ENCODE measurements around the gene PERCC1. TPM values are rescaled to one million over a fixed set of nuclear protein-coding genes. Genes with fewer than 3 reads are reported as not detected.
"Not testable (repeated sequence)": the region's sequence is repeated elsewhere in the genome, so short reads cannot be mapped to it uniquely, and the experiment has no call there.

PERCC1 gene
- total RNA-seq, 1 donor from 2014 or later, result not detected

DNA sequence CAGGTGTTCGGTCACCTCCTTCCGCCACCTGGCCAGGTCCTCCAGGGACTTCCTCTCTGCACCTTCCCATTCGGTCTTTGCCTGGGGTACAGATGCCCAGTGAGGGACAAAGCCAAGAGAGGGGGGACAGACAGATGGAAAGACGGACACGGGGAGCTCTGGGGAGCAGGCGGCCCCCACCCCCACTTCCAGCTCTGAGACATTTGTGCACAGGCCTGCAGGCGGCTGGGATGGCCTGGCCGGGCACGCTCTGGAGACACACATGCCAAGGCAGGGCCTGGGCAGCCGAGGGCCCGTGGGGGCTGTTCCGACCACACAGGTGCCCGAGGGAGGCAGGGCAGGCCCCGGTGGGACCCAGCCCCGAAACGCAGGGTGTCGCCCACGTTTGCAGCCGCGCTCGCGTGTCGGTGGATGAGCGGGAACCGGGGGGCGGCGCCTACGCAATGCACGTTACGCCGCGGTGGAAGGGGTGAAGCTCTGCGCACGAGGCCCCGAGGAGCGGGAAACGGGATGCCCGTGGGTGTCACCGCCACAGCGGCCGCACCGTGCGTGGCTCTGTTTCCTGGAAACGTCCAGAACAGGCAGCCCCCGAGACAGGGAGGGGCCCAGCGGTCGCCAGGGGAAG is 6.0 kb downstream of the PERCC1 start:
- H3K9ac ChIP-seq, result no peak overlapping the region
- no peaks in the 10 kb centered on the region for H3K4me1 ChIP-seq
- no peak overlapping the region for H3K27ac Mint-ChIP-seq

DNA sequence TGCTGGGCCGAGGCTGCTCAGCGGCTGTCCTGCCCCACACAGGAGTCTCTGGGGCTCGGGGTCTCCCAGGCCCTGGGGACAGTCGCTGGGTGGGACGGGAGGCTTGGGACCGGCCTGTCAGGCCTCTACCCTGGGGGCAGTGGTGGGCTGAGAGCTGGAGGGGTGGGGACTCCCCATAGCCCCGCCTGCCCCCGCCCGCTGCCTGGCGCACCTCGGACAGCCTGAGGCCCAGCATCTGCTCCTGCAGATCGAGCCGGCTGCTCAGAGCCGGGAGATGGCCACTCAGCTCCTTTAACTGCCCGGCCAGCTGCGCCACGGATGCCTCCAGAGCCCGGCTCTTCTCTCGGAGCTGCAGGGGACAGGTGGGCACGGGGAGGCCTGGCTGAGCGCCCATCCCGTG is 6.7 kb downstream of the PERCC1 start:
- Mint-ChIP-seq H3K27me3 (ENCODE audit: insufficient read depth, low read depth) (no peaks in the 10 kb centered on the region), H3K4me1 (no peaks in the 10 kb centered on the region), H3K9me3 (no peaks in the 10 kb centered on the region), H3K36me3 (no peaks in the 10 kb centered on the region), H3K4me3 (no peak overlapping the region), H3K27ac (no peak overlapping the region)
- no peak for DNase-seq (ENCODE audit: low spot score)
- no peaks in the 10 kb centered on the region for H3F3A ChIP-seq (ENCODE audit: low read depth)
- H2AFZ ChIP-seq (replicated peaks), result no peak overlapping the region
- H3K27ac ChIP-seq, result no peak overlapping the region
- no peaks in the 10 kb centered on the region for H4K20me1 ChIP-seq (ENCODE audit: low read depth)
- no peak overlapping the region for H3K9ac ChIP-seq
- no peaks in the 10 kb centered on the region for H3K9me3 ChIP-seq (ENCODE audit: low read depth)
- no peak overlapping the region for H3K4me2 ChIP-seq
- H3K4me3 ChIP-seq, result no peak overlapping the region
- TF ChIP-seq EZH2 (IDR thresholded peaks at IDR 0.05) (no peak), EZH2phosphoT487 (IDR thresholded peaks at IDR 0.05) (no peak)
- H3K27me3 ChIP-seq, result no peaks in the 10 kb centered on the region
- H3K79me2 ChIP-seq (ENCODE audit: low read depth), result no peaks in the 10 kb centered on the region
- no peaks in the 10 kb centered on the region for H3K4me1 ChIP-seq
- H3K36me3 ChIP-seq, result no peaks in the 10 kb centered on the region

More for the DNA sequence above, 6.0 kb downstream of the PERCC1 start:
- Histone ChIP-seq H3K4me3 (no peak overlapping the region), H4K20me1 (ENCODE audit: low read depth) (no peaks in the 10 kb centered on the region), H3K27ac (no peak overlapping the region), H3K4me2 (no peak overlapping the region), H3K9me3 (ENCODE audit: low read depth) (no peaks in the 10 kb centered on the region), H2AFZ (replicated peaks) (no peak overlapping the region), H3F3A (ENCODE audit: low read depth) (no peaks in the 10 kb centered on the region), H3K79me2 (ENCODE audit: low read depth) (no peaks in the 10 kb centered on the region), H3K36me3 (no peaks in the 10 kb centered on the region), H3K27me3 (no peaks in the 10 kb centered on the region)
- Mint-ChIP-seq H3K27me3 (ENCODE audit: insufficient read depth, low read depth) (no peaks in the 10 kb centered on the region), H3K4me1 (no peaks in the 10 kb centered on the region), H3K9me3 (no peaks in the 10 kb centered on the region), H3K4me3 (no peak overlapping the region), H3K36me3 (no peaks in the 10 kb centered on the region)
- DNase-seq (ENCODE audit: low spot score), result no peak
- no peak for TF ChIP-seq EZH2phosphoT487 (IDR thresholded peaks at IDR 0.05)
- no peak for TF ChIP-seq EZH2 (IDR thresholded peaks at IDR 0.05)

GRCh38 chr16:1438229-1439057 is 7.6 kb downstream of the PERCC1 start:
- H3K27ac Mint-ChIP-seq, result no peak overlapping the region
- H3F3A ChIP-seq (ENCODE audit: low read depth), result no peaks in the 10 kb centered on the region
- no peaks in the 10 kb centered on the region for H4K20me1 ChIP-seq (ENCODE audit: low read depth)
- DNase-seq (ENCODE audit: low spot score), result no peak
- H3K27ac ChIP-seq, result no peak overlapping the region
- H3K4me2 ChIP-seq, result no peak overlapping the region
- no peaks in the 10 kb centered on the region for H3K4me1 ChIP-seq
- no peaks in the 10 kb centered on the region for H3K36me3 Mint-ChIP-seq
- no peaks in the 10 kb centered on the region for H3K27me3 Mint-ChIP-seq (ENCODE audit: insufficient read depth, low read depth)
- no peaks in the 10 kb centered on the region for H3K9me3 ChIP-seq (ENCODE audit: low read depth)
- TF ChIP-seq EZH2phosphoT487 (IDR thresholded peaks at IDR 0.05) (no peak), EZH2 (IDR thresholded peaks at IDR 0.05) (no peak)
- TF ChIP-seq, protein P1, sequence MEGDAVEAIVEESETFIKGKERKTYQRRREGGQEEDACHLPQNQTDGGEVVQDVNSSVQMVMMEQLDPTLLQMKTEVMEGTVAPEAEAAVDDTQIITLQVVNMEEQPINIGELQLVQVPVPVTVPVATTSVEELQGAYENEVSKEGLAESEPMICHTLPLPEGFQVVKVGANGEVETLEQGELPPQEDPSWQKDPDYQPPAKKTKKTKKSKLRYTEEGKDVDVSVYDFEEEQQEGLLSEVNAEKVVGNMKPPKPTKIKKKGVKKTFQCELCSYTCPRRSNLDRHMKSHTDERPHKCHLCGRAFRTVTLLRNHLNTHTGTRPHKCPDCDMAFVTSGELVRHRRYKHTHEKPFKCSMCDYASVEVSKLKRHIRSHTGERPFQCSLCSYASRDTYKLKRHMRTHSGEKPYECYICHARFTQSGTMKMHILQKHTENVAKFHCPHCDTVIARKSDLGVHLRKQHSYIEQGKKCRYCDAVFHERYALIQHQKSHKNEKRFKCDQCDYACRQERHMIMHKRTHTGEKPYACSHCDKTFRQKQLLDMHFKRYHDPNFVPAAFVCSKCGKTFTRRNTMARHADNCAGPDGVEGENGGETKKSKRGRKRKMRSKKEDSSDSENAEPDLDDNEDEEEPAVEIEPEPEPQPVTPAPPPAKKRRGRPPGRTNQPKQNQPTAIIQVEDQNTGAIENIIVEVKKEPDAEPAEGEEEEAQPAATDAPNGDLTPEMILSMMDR (IDR thresholded peaks at IDR 0.05), result no peak
- H3K4me3 Mint-ChIP-seq, result no peak overlapping the region
- no peak overlapping the region for H3K9ac ChIP-seq
- H3K79me2 ChIP-seq (ENCODE audit: low read depth), result no peaks in the 10 kb centered on the region
- no peaks in the 10 kb centered on the region for H3K4me1 Mint-ChIP-seq
- H3K36me3 ChIP-seq, result no peaks in the 10 kb centered on the region
- no peak overlapping the region for H3K4me3 ChIP-seq
- H2AFZ ChIP-seq (replicated peaks), result no peak overlapping the region
- H3K27me3 ChIP-seq, result no peaks in the 10 kb centered on the region
- H3K9me3 Mint-ChIP-seq, result no peaks in the 10 kb centered on the region

- H3K27ac ChIP-seq, result no peak overlapping the region
- H3K27me3 ChIP-seq, result no peaks in the 10 kb centered on the region
- no peaks in the 10 kb centered on the region for H4K20me1 ChIP-seq (ENCODE audit: low read depth)
- no peak overlapping the region for H3K4me2 ChIP-seq
- no peaks in the 10 kb centered on the region for H3K36me3 ChIP-seq
- no peaks in the 10 kb centered on the region for H3K79me2 ChIP-seq (ENCODE audit: low read depth)
- H3K4me3 ChIP-seq, result no peak overlapping the region
- no peak for DNase-seq (ENCODE audit: low spot score)
- no peak overlapping the region for H3K27ac Mint-ChIP-seq
- H3K4me3 Mint-ChIP-seq, result no peak overlapping the region
- no peaks in the 10 kb centered on the region for H3K9me3 Mint-ChIP-seq
- H3K4me1 Mint-ChIP-seq, result no peaks in the 10 kb centered on the region
- no peak overlapping the region for H3K9ac ChIP-seq
- H3F3A ChIP-seq (ENCODE audit: low read depth), result no peaks in the 10 kb centered on the region
- no peaks in the 10 kb centered on the region for H3K4me1 ChIP-seq
- no peaks in the 10 kb centered on the region for H3K36me3 Mint-ChIP-seq
- H2AFZ ChIP-seq (replicated peaks), result no peak overlapping the region
- no peaks in the 10 kb centered on the region for H3K9me3 ChIP-seq (ENCODE audit: low read depth)
- no peaks in the 10 kb centered on the region for H3K27me3 Mint-ChIP-seq (ENCODE audit: insufficient read depth, low read depth)
- TF ChIP-seq, protein P1 (IDR thresholded peaks at IDR 0.05), result no peak
- TF ChIP-seq EZH2phosphoT487 (IDR thresholded peaks at IDR 0.05), result no peak
- TF ChIP-seq EZH2 (IDR thresholded peaks at IDR 0.05), result no peak
These were observed 8.3 kb downstream of the PERCC1 start for GRCh38 chr16:1439058-1439698.

GRCh38 chr16:1439699-1440074 is 8.8 kb downstream of the PERCC1 start:
- DNase-seq (ENCODE audit: low spot score); H2AFZ ChIP-seq (replicated peaks); H4K20me1 ChIP-seq (ENCODE audit: low read depth); H3K4me1 Mint-ChIP-seq; H3K36me3 ChIP-seq; H3K4me1 ChIP-seq; H3K4me3 ChIP-seq; H3K36me3 Mint-ChIP-seq; H3K9me3 ChIP-seq (ENCODE audit: low read depth); H3K27me3 ChIP-seq; H3K9ac ChIP-seq; H3K27me3 Mint-ChIP-seq (ENCODE audit: insufficient read depth, low read depth); H3K9me3 Mint-ChIP-seq; H3K27ac Mint-ChIP-seq; H3F3A ChIP-seq (ENCODE audit: low read depth); H3K27ac ChIP-seq; H3K4me3 Mint-ChIP-seq; H3K4me2 ChIP-seq; H3K79me2 ChIP-seq (ENCODE audit: low read depth): not testable (repeated sequence)
